ENCODE data around the gene CLDN19. TPM values are rescaled to one million over a fixed set of nuclear protein-coding genes. Genes with fewer than 3 reads are reported as not detected.

Gene CLDN19
- total RNA-seq, 1 donor from 2014 or later, result 7.8 TPM

DNA sequence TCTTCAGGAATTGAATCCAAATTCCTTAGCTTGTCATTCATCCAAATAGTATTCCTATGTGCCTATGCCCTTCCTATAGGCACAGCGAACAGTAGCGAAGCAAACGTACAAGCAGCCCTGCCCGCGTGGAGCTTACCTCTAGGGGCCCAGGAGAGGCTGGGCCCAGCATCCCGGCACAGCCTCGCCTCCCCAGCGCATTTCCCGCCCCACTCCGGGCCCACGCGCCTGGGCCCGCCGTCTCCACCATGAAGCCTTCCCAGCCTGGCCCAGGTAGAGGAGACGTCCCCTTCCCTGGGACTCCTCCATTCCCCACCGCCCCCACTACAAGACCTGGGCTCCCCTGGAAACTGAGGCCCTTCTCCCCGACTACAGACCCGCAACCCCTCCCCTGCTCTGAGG lies 44.5 kb upstream of the CLDN19 start:
- H3K4me3 Mint-ChIP-seq (ENCODE audit: low read depth), result no peak overlapping the region
- no peak for DNase-seq (ENCODE audit: low spot score, unreplicated experiment)

DNA sequence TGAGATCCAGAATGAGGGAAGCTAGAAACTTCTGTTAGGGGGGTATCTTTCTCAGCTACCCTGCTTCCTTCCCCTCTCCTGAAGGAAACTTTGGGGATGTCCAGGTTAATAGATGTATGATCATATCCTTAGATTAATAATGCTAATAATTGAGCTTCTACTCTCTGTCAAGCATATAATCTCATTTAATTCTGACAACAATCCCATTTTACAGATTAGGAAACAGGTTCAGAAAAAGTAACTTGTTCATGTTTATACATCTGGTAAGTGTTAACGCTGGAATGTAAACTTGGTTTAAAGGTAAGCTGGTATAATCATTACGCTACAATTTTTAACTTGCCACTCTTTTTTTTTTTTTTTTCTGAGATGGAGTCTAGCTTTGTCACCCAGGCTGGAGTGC lies 43.1 kb upstream of the CLDN19 start:
- TF ChIP-seq, protein P1, sequence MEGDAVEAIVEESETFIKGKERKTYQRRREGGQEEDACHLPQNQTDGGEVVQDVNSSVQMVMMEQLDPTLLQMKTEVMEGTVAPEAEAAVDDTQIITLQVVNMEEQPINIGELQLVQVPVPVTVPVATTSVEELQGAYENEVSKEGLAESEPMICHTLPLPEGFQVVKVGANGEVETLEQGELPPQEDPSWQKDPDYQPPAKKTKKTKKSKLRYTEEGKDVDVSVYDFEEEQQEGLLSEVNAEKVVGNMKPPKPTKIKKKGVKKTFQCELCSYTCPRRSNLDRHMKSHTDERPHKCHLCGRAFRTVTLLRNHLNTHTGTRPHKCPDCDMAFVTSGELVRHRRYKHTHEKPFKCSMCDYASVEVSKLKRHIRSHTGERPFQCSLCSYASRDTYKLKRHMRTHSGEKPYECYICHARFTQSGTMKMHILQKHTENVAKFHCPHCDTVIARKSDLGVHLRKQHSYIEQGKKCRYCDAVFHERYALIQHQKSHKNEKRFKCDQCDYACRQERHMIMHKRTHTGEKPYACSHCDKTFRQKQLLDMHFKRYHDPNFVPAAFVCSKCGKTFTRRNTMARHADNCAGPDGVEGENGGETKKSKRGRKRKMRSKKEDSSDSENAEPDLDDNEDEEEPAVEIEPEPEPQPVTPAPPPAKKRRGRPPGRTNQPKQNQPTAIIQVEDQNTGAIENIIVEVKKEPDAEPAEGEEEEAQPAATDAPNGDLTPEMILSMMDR (IDR thresholded peaks at IDR 0.05; ENCODE audit: unreplicated experiment), result no peak
- Mint-ChIP-seq H3K4me1 (ENCODE audit: low read depth) (peaks cover 5% of the 10 kb centered on the region), H3K9me3 (ENCODE audit: low read depth) (no peaks in the 10 kb centered on the region), H3K4me3 (ENCODE audit: low read depth) (no peak overlapping the region), H3K27me3 (no peaks in the 10 kb centered on the region), H3K27ac (no peak overlapping the region), H3K36me3 (ENCODE audit: insufficient read depth) (peaks cover 21% of the 10 kb centered on the region)
- DNase-seq (ENCODE audit: low spot score, unreplicated experiment), result no peak

More for the DNA sequence above, 44.5 kb upstream of the CLDN19 start:
- TF ChIP-seq, protein P1 (IDR thresholded peaks at IDR 0.05; ENCODE audit: unreplicated experiment), result no peak
- peaks cover 5% of the 10 kb centered on the region for H3K4me1 Mint-ChIP-seq (ENCODE audit: low read depth)
- H3K36me3 Mint-ChIP-seq (ENCODE audit: insufficient read depth), result peaks cover 17% of the 10 kb centered on the region
- no peaks in the 10 kb centered on the region for H3K9me3 Mint-ChIP-seq (ENCODE audit: low read depth)
- H3K27ac Mint-ChIP-seq, result no peak overlapping the region
- H3K27me3 Mint-ChIP-seq, result no peaks in the 10 kb centered on the region

DNA sequence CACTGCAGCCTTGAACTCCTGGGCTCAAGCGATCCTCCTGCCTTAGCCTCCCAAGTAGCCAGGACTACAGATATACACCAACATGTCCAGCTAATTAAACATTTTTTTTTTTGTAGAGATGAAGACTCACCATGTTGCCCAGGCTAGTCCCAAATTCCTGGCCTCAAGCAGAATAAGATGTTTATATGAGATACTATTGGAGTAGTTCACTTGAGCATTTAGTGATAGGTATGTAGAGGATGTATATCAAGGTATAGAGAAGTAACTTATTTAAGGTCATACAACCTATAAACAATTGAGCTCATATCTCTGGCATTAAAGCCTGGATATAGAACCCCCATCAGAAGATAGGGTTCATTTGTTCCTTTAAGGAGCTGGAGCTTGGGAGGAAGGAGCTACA lies 40.1 kb upstream of the CLDN19 start:
- no peaks in the 10 kb centered on the region for H3K9me3 Mint-ChIP-seq (ENCODE audit: low read depth)
- no peak for DNase-seq (ENCODE audit: low spot score, unreplicated experiment)
- no peaks in the 10 kb centered on the region for H3K4me1 Mint-ChIP-seq (ENCODE audit: low read depth)
- no peaks in the 10 kb centered on the region for H3K27me3 Mint-ChIP-seq
- no peak overlapping the region for H3K27ac Mint-ChIP-seq
- TF ChIP-seq, protein P1 (IDR thresholded peaks at IDR 0.05; ENCODE audit: unreplicated experiment), result no peak
- H3K4me3 Mint-ChIP-seq (ENCODE audit: low read depth), result no peak overlapping the region
- peaks cover 33% of the 10 kb centered on the region for H3K36me3 Mint-ChIP-seq (ENCODE audit: insufficient read depth)

DNA sequence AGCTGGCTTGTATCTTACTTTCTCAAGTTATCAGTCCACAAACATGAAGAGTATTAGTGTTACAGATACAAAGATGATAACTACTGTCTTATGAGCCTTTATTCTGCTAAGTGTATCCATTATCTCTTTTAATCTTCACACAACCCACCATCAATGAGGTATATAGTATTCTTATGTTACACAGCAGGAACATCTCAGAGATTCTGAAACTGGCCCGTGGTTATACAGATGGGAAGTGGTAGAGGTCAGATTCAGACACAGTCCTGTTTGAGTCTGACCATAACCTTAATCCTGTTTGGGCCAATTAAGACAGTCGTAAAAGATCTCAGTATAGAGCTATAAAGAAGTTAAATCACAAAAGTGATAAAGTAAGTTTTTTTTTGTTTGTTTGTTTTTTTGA lies 39.7 kb upstream of the CLDN19 start:
- H3K4me3 Mint-ChIP-seq (ENCODE audit: low read depth), result no peak overlapping the region
- H3K36me3 Mint-ChIP-seq (ENCODE audit: insufficient read depth), result peaks cover 33% of the 10 kb centered on the region
- H3K9me3 Mint-ChIP-seq (ENCODE audit: low read depth), result no peaks in the 10 kb centered on the region
- DNase-seq (ENCODE audit: low spot score, unreplicated experiment), result no peak
- H3K4me1 Mint-ChIP-seq (ENCODE audit: low read depth), result no peaks in the 10 kb centered on the region
- TF ChIP-seq, protein P1 (IDR thresholded peaks at IDR 0.05; ENCODE audit: unreplicated experiment), result no peak
- peak overlapping the region; percentile 21 for H3K27ac Mint-ChIP-seq
- no peaks in the 10 kb centered on the region for H3K27me3 Mint-ChIP-seq

DNA sequence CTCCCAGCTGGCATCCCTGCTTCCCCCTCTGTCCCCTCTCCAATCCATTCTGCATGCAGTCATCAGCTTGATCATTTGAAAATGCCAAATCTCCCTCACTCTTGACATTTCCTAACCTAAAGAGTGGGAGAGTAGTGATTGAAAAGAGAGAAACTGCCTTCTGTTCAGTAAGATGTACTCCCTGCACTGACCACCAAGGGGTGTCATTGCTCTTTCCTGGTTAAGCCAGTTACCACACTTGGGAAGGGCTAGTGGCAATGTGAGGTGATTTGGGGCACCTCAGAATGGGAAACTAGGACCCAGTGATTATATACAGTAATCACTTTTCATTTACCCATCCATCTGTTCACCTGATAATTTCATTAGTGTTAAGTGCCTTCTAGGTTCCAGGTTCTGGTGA lies 37.8 kb upstream of the CLDN19 start:
- Mint-ChIP-seq H3K27ac (no peak overlapping the region), H3K4me1 (ENCODE audit: low read depth) (no peaks in the 10 kb centered on the region), H3K27me3 (no peaks in the 10 kb centered on the region), H3K9me3 (ENCODE audit: low read depth) (no peaks in the 10 kb centered on the region), H3K4me3 (ENCODE audit: low read depth) (no peak overlapping the region), H3K36me3 (ENCODE audit: insufficient read depth) (peaks cover 32% of the 10 kb centered on the region)
- DNase-seq (ENCODE audit: low spot score, unreplicated experiment), result no peak
- TF ChIP-seq, protein P1 (IDR thresholded peaks at IDR 0.05; ENCODE audit: unreplicated experiment), result peak; percentile 66
